ENCODE measurements around the gene TMEM95.

The TMEM95 gene

GRCh38 chr17:7393613-7394451, 38.9 kb downstream of the TMEM95 start:
- peak overlapping the region; percentile 60 for H3K4me3 ChIP-seq (ENCODE audit: low read length)
- no peak for DNase-seq (ENCODE audit: low read depth, low spot score)

GRCh38 chr17:7394452-7395191, 39.7 kb downstream of the TMEM95 start, which contains the start of gene PLSCR3:
Gene PLSCR3 (minus strand): TSS chr17:7394525. CDS start chr17:7394110, 415 bp downstream.
- peak; percentile 30 for DNase-seq (ENCODE audit: low read depth, low spot score)
- peak within 1 kb of the TSS; percentile 60 for H3K4me3 ChIP-seq (ENCODE audit: low read length)

- DNase-seq (ENCODE audit: low read depth, low spot score), result no peak
- no peak overlapping the region for H3K4me3 ChIP-seq (ENCODE audit: low read length)
These were observed 41.2 kb downstream of the TMEM95 start for GRCh38 chr17:7396147-7396546.

- no peak for DNase-seq (ENCODE audit: low read depth, low spot score)
- H3K4me3 ChIP-seq (ENCODE audit: low read length), result no peak overlapping the region
These were observed 43.7 kb downstream of the TMEM95 start for GRCh38 chr17:7398612-7399011.

GRCh38 chr17:7403043-7403726, 48.2 kb downstream of the TMEM95 start:
- DNase-seq (ENCODE audit: low read depth, low spot score), result no peak
- H3K4me3 ChIP-seq (ENCODE audit: low read length), result peak overlapping the region; percentile 85

- no peak for DNase-seq (ENCODE audit: low read depth, low spot score)
- peak overlapping the region; percentile 85 for H3K4me3 ChIP-seq (ENCODE audit: low read length)
These were observed 48.7 kb downstream of the TMEM95 start for GRCh38 chr17:7403727-7403976.

GRCh38 chr17:7403977-7404736, 49.2 kb downstream of the TMEM95 start, which contains the start of gene TMEM256:
Gene TMEM256 (minus strand): TSS chr17:7404097. CDS start chr17:7404084, 13 bp downstream.
- peak; percentile 98 for DNase-seq (ENCODE audit: low read depth, low spot score)
- peak within 1 kb of the TSS; percentile 85 for H3K4me3 ChIP-seq (ENCODE audit: low read length)

GRCh38 chr17:7404737-7405349, 49.9 kb downstream of the TMEM95 start:
- DNase-seq (ENCODE audit: low read depth, low spot score), result peak; percentile 14
- H3K4me3 ChIP-seq (ENCODE audit: low read length), result peak overlapping the region; percentile 85

- H3K4me3 ChIP-seq (ENCODE audit: low read length), result peak overlapping the region; percentile 85
- DNase-seq (ENCODE audit: low read depth, low spot score), result no peak
These were observed 50.6 kb downstream of the TMEM95 start for GRCh38 chr17:7405350-7406234.

GRCh38 chr17:7406235-7406825, 51.4 kb downstream of the TMEM95 start:
- H3K4me3 ChIP-seq (ENCODE audit: low read length), result no peak overlapping the region
- DNase-seq (ENCODE audit: low read depth, low spot score), result no peak
